HUES64 (cell line): ENCODE measurements around the gene SPATS1.

Experiments
- H3K27ac ChIP-seq: 2 replicates; pipeline ENCODE4 v1.7.0; 2013; ENCODE audit warnings: low read depth, low read length, inconsistent platforms
- H3K27me3 ChIP-seq: 2 replicates; pipeline ENCODE4 v1.6.1; 2013; ENCODE audit warnings: mild to moderate bottlenecking, low read length; ENCODE audit not compliant: insufficient read depth
- H3K36me3 ChIP-seq: 2 replicates; pipeline ENCODE4 v1.6.1; 2013; ENCODE audit warnings: mild to moderate bottlenecking, low read length; ENCODE audit not compliant: insufficient read depth
- H3K4me1 ChIP-seq: 2 replicates; pipeline ENCODE4 v1.6.1; 2013; ENCODE audit warnings: mild to moderate bottlenecking, low read length, moderate library complexity; ENCODE audit not compliant: insufficient read depth
- H3K4me3 ChIP-seq: 2 replicates; pipeline ENCODE4 v1.5.1; 2013; ENCODE audit warnings: mild to moderate bottlenecking, low read length, moderate library complexity
- H3K9ac ChIP-seq: 2 replicates; pipeline ENCODE4 v1.6.1; 2013; ENCODE audit warnings: mild to moderate bottlenecking, low read depth, low read length
- H3K9me3 ChIP-seq: 2 replicates; pipeline ENCODE4 v1.6.1; 2013; ENCODE audit warnings: low read depth, low read length; ENCODE audit not compliant: insufficient read depth
- WGBS: fragments of 150-250, 120-280 bp; methylation state at CpG from one replicate; pipeline ENCODE4 v1.1.7; 2013; ENCODE audit warnings: missing lambda C conversion rate; 5-methylcytosine and 5-hydroxymethylcytosine counted together

The SPATS1 gene

GRCh38 chr6:44302856-44303255 is 39.6 kb upstream of the SPATS1 start:
- H3K9me3 ChIP-seq: no peaks in the 10 kb centered on the region
- no peaks in the 10 kb centered on the region for H3K4me1 ChIP-seq
- H3K36me3 ChIP-seq: peaks cover 76% of the 10 kb centered on the region
- H3K27me3 ChIP-seq: peaks cover 3% of the 10 kb centered on the region
- no peak overlapping the region for H3K4me3 ChIP-seq
- H3K27ac ChIP-seq: no peak overlapping the region
- no peak overlapping the region for H3K9ac ChIP-seq
- WGBS: 88% methylated on average over 12 of the region's 12 CpGs

GRCh38 chr6:44303842-44304241 is 38.6 kb upstream of the SPATS1 start:
- 97% methylated on average over 6 of the region's 6 CpGs for WGBS
- Histone ChIP-seq H3K36me3 (peaks cover 82% of the 10 kb centered on the region), H3K9me3 (no peaks in the 10 kb centered on the region), H3K27me3 (no peaks in the 10 kb centered on the region), H3K4me3 (no peak overlapping the region), H3K4me1 (no peaks in the 10 kb centered on the region), H3K9ac (no peak overlapping the region), H3K27ac (no peak overlapping the region)

- Histone ChIP-seq H3K4me3 (no peak overlapping the region), H3K27ac (peak overlapping the region; percentile 45)
- 87% methylated on average over 25 of the region's 25 CpGs for WGBS
Measured at GRCh38 chr6:44304282-44305199, 37.9 kb upstream of the SPATS1 start.

GRCh38 chr6:44305200-44305725 is 37.2 kb upstream of the SPATS1 start:
- 95% methylated on average over 5 of the region's 5 CpGs for WGBS

More at GRCh38 chr6:44304282-44305199, 37.9 kb upstream of the SPATS1 start:
- Histone ChIP-seq H3K27me3 (no peaks in the 10 kb centered on the region), H3K9ac (0 out of 2 replicates have a peak overlapping the region, but pooled peaks have one; percentile 1), H3K9me3 (no peaks in the 10 kb centered on the region), H3K4me1 (no peaks in the 10 kb centered on the region), H3K36me3 (peaks cover 89% of the 10 kb centered on the region)

GRCh38 chr6:44306710-44307109 is 35.7 kb upstream of the SPATS1 start:
- Histone ChIP-seq H3K9ac (no peak overlapping the region), H3K4me3 (no peak overlapping the region), H3K9me3 (no peaks in the 10 kb centered on the region), H3K27ac (no peak overlapping the region), H3K36me3 (peaks cover 95% of the 10 kb centered on the region), H3K27me3 (no peaks in the 10 kb centered on the region), H3K4me1 (no peaks in the 10 kb centered on the region)
- WGBS: 95% methylated on average over 8 of the region's 8 CpGs

More at GRCh38 chr6:44305200-44305725, 37.2 kb upstream of the SPATS1 start:
- Histone ChIP-seq H3K27ac (peak overlapping the region; percentile 45), H3K9me3 (no peaks in the 10 kb centered on the region), H3K9ac (0 out of 2 replicates have a peak overlapping the region, but pooled peaks have one; percentile 1), H3K27me3 (no peaks in the 10 kb centered on the region), H3K4me1 (no peaks in the 10 kb centered on the region), H3K4me3 (no peak overlapping the region), H3K36me3 (peaks cover 94% of the 10 kb centered on the region)

- Histone ChIP-seq H3K4me1 (no peaks in the 10 kb centered on the region), H3K4me3 (no peak overlapping the region), H3K36me3 (peaks cover 92% of the 10 kb centered on the region), H3K27me3 (no peaks in the 10 kb centered on the region), H3K9ac (no peak overlapping the region), H3K27ac (no peak overlapping the region), H3K9me3 (no peaks in the 10 kb centered on the region)
- 94% methylated on average over 10 of the region's 10 CpGs for WGBS
Measured at GRCh38 chr6:44307217-44307616, 35.2 kb upstream of the SPATS1 start.

GRCh38 chr6:44309092-44309491 is 33.4 kb upstream of the SPATS1 start:
- H3K9ac ChIP-seq: no peak overlapping the region
- H3K27me3 ChIP-seq: no peaks in the 10 kb centered on the region
- no peak overlapping the region for H3K27ac ChIP-seq
- 98% methylated on average over 2 of the region's 2 CpGs for WGBS
- H3K4me1 ChIP-seq: no peaks in the 10 kb centered on the region
- H3K4me3 ChIP-seq: no peak overlapping the region
- peaks cover 74% of the 10 kb centered on the region for H3K36me3 ChIP-seq
- H3K9me3 ChIP-seq: no peaks in the 10 kb centered on the region

GRCh38 chr6:44309631-44310030 is 32.8 kb upstream of the SPATS1 start:
- H3K4me1 ChIP-seq: no peaks in the 10 kb centered on the region
- peaks cover 68% of the 10 kb centered on the region for H3K36me3 ChIP-seq
- H3K27ac ChIP-seq: no peak overlapping the region
- no peaks in the 10 kb centered on the region for H3K27me3 ChIP-seq
- no peak overlapping the region for H3K4me3 ChIP-seq
- no peak overlapping the region for H3K9ac ChIP-seq
- no peaks in the 10 kb centered on the region for H3K9me3 ChIP-seq

GRCh38 chr6:44310241-44310640 is 32.2 kb upstream of the SPATS1 start:
- 92% methylated on average over 3 of the region's 3 CpGs for WGBS
- no peak overlapping the region for H3K9ac ChIP-seq

GRCh38 chr6:44311304-44311703 is 31.1 kb upstream of the SPATS1 start:
- Histone ChIP-seq H3K36me3 (peaks cover 53% of the 10 kb centered on the region), H3K9ac (no peak overlapping the region), H3K9me3 (no peaks in the 10 kb centered on the region), H3K4me3 (no peak overlapping the region), H3K27ac (no peak overlapping the region), H3K4me1 (no peaks in the 10 kb centered on the region), H3K27me3 (no peaks in the 10 kb centered on the region)
- 90% methylated on average over 2 of the region's 2 CpGs for WGBS

More at GRCh38 chr6:44310241-44310640, 32.2 kb upstream of the SPATS1 start:
- Histone ChIP-seq H3K4me3 (no peak overlapping the region), H3K27ac (no peak overlapping the region), H3K9me3 (no peaks in the 10 kb centered on the region), H3K36me3 (peaks cover 64% of the 10 kb centered on the region), H3K27me3 (no peaks in the 10 kb centered on the region), H3K4me1 (no peaks in the 10 kb centered on the region)

- no peaks in the 10 kb centered on the region for H3K4me1 ChIP-seq
- H3K27me3 ChIP-seq: no peaks in the 10 kb centered on the region
- H3K9me3 ChIP-seq: no peaks in the 10 kb centered on the region
- H3K27ac ChIP-seq: no peak overlapping the region
- H3K36me3 ChIP-seq: peaks cover 49% of the 10 kb centered on the region
- WGBS: 90% methylated on average over 3 of the region's 3 CpGs
- peak overlapping the region; percentile 94; the same call in 1 of the 2 replicates for H3K9ac ChIP-seq
- peak overlapping the region; percentile 83; the same call in 1 of the 2 replicates for H3K4me3 ChIP-seq
Measured at GRCh38 chr6:44311767-44312166, 30.7 kb upstream of the SPATS1 start.
